Psoas muscle (tissue), 8 donors: ENCODE results near the gene DDX5. TPM values are rescaled to one million over a fixed set of nuclear protein-coding genes. Genes with fewer than 3 reads are reported as not detected.

Experiments
- ATAC-seq, 4 donors: fragments of 200-7000 bp; cut with Tn5 transposase; one replicate each; pipeline ENCODE4 v1.9.1; 2020; ENCODE audit warnings: moderate library complexity in 3 of 4, mild to moderate bottlenecking in 2 of 4
- DNase-seq, 2 donors: peaks; one replicate each; pipeline ENCODE4 v3.0.0-alpha.2; 2020
- H3K27ac ChIP-seq: fragments of 200-600 bp; one replicate; pipeline ENCODE4 v1.8.0; 2022
- H3K27me3 ChIP-seq, 3 donors: fragments of 200-600 bp in 1 of 3; one replicate each; pipeline versions ENCODE4 v1.6.1 to v1.8.0; 2013 to 2022; ENCODE audit warnings: low read length in 2 of 3, mild to moderate bottlenecking in 2 of 3, moderate library complexity in 1 of 3; ENCODE audit not compliant: insufficient read depth in 3 of 3
- H3K36me3 ChIP-seq, 2 donors: fragments of 200-600 bp in 1 of 2; one replicate each; pipeline versions ENCODE4 v1.6.1 to v1.8.0; 2013 to 2022; ENCODE audit warnings: low read depth in 1 of 2, mild to moderate bottlenecking in 1 of 2, moderate library complexity in 1 of 2; ENCODE audit not compliant: insufficient read depth in 1 of 2
- H3K4me1 ChIP-seq: fragments of 200-600 bp; one replicate; pipeline ENCODE4 v1.8.0; 2022
- H3K4me3 ChIP-seq: fragments of 200-600 bp; one replicate; pipeline ENCODE4 v1.8.0; 2022; ENCODE audit warnings: mild to moderate bottlenecking
- H3K9me3 ChIP-seq: fragments of 200-600 bp; one replicate; pipeline ENCODE4 v1.8.0; 2022
- CTCF ChIP-seq: fragments of 200-600 bp; IDR thresholded peaks from one replicate; pipeline ENCODE4 v1.8.0; 2022; ENCODE audit warnings: antibody characterized with exemption
- WGBS, 3 donors: extraction: QIAGEN DNeasy Blood & Tissue Kit; methylation state at CpG; one replicate each; pipeline versions ENCODE4 v1.1.6 to v1.1.7; 2013; 5-methylcytosine and 5-hydroxymethylcytosine counted together
- intact Hi-C, 2 donors: fragments of 100-400 bp; cut with DNase I; formaldehyde crosslinking; loops; one replicate each; pipeline versions ENCODE4 v1.11.0 to v1.14.2; 2022
- polyA plus RNA-seq, 3 donors: library from polyadenylated mRNA; stranded (reverse); fragments of 200-250 nt; gene quantifications; one replicate each; pipeline ENCODE4 v1.2.3, GENCODE V29; 2013
- total RNA-seq, 4 donors: library from RNA; stranded (reverse); fragmentation: NEBNext Ultra II Directional in 2 of 4; extraction: Animal tissue kit (Norgen Biotek cat#: 25700) in 2 of 4; gene quantifications; one replicate each; pipeline versions ENCODE4 v1.2.1 to v1.2.4, GENCODE V29; 2021 to 2023
- donor health status: healthy with polysubstance abuse.
- donor health status: DM: no; HTN: no; CAD: no; lungs with moderate emphysema.
- donor health status: Bipolar disorder and iron deficiency.
- donor health status: healthy.
- donor health status: DM: yes; HTN: yes; CAD: no.
- donor health status: DM: no; HTN: no; CAD: no.
- donor health status: DM: no; HTN: no; CAD: no.
- donor health status: DM: yes; HTN: yes; CAD: no.

DDX5 gene
- total and polyA plus RNA-seq, 7 donors: 122 to 497 (median 272) TPM

- Histone ChIP-seq H3K36me3 (peaks cover 24 to 100% of the 10 kb centered on the region in 2 donors), H3K27ac (no peak overlapping the region), H3K4me1 (no peaks in the 10 kb centered on the region), H3K9me3 (no peaks in the 10 kb centered on the region), H3K4me3 (no peak overlapping the region), H3K27me3 (no peaks in the 10 kb centered on the region)
- ATAC-seq: no peak
- no peak for TF ChIP-seq CTCF
- intact Hi-C loops: loop anchor here in 1 of 2 donors (10.0 kb wide), 1 partner anchor 121 kb away; no protein-coding TSS in a partner anchor
- DNase-seq: no peak
- 71 to 77% (median 77%) methylated on average over 3 of the region's 3 CpGs for WGBS, 3 donors
Measured at GRCh38 chr17:64534187-64534586, 28.1 kb upstream of the DDX5 start.

GRCh38 chr17:64533784-64534183 lies 27.7 kb upstream of the DDX5 start:
- TF ChIP-seq CTCF: no peak
- Histone ChIP-seq H3K27ac (no peak overlapping the region), H3K4me3 (no peak overlapping the region), H3K4me1 (no peaks in the 10 kb centered on the region), H3K27me3 (no peaks in the 10 kb centered on the region), H3K36me3 (peaks cover 25 to 100% of the 10 kb centered on the region in 2 donors), H3K9me3 (no peaks in the 10 kb centered on the region)
- WGBS, 3 donors: 77 to 93% (median 89%) methylated on average over 2 of the region's 2 CpGs
- intact Hi-C loops: loop anchor here in 1 of 2 donors (10.0 kb wide), 1 partner anchor 121 kb away; no protein-coding TSS in a partner anchor
- no peak for ATAC-seq
- DNase-seq: no peak

GRCh38 chr17:64532409-64532808 lies 26.3 kb upstream of the DDX5 start:
- 83 to 91% (median 86%) methylated on average over 5 of the region's 5 CpGs for WGBS, 3 donors

GRCh38 chr17:64531955-64532371 lies 25.9 kb upstream of the DDX5 start:
- Histone ChIP-seq H3K27ac (no peak overlapping the region), H3K4me3 (no peak overlapping the region), H3K9me3 (no peaks in the 10 kb centered on the region), H3K27me3 (no peaks in the 10 kb centered on the region), H3K4me1 (no peaks in the 10 kb centered on the region), H3K36me3 (peaks cover 18 to 100% of the 10 kb centered on the region in 2 donors)
- WGBS, 3 donors: 53 to 75% (median 60%) methylated on average over 5 of the region's 5 CpGs
- DNase-seq (no peak), ATAC-seq (no peak)
- intact Hi-C loops: loop anchor here in 1 of 2 donors (10.0 kb wide), 1 partner anchor 123 kb away; no protein-coding TSS in a partner anchor
- TF ChIP-seq CTCF: no peak

More at GRCh38 chr17:64532409-64532808, 26.3 kb upstream of the DDX5 start:
- Histone ChIP-seq H3K27ac (no peak overlapping the region), H3K36me3 (peaks cover 20 to 100% of the 10 kb centered on the region in 2 donors), H3K9me3 (no peaks in the 10 kb centered on the region), H3K4me3 (no peak overlapping the region), H3K27me3 (no peaks in the 10 kb centered on the region), H3K4me1 (no peaks in the 10 kb centered on the region)
- intact Hi-C loops: loop anchor here in 1 of 2 donors (10.0 kb wide), 1 partner anchor 122 kb away; no protein-coding TSS in a partner anchor
- no peak for TF ChIP-seq CTCF
- no peak for DNase-seq
- ATAC-seq: no peak

GRCh38 chr17:64529221-64529620 lies 23.1 kb upstream of the DDX5 start:
- WGBS, 3 donors: 87 to 94% (median 94%) methylated on average over 5 of the region's 5 CpGs
- Histone ChIP-seq H3K36me3 (peaks cover 17 to 100% of the 10 kb centered on the region in 2 donors), H3K4me1 (no peaks in the 10 kb centered on the region), H3K27ac (no peak overlapping the region), H3K27me3 (no peaks in the 10 kb centered on the region), H3K4me3 (no peak overlapping the region), H3K9me3 (no peaks in the 10 kb centered on the region)
- ATAC-seq (no peak), DNase-seq (no peak)
- intact Hi-C loops: no loop called here
- no peak for TF ChIP-seq CTCF
